Activated CD4-positive, alpha-beta T cell treated with anti-CD3 and anti-CD28 coated beads, Interleukin-2, amount 50 U/mL, for 24 hours (primary cell): ENCODE measurements around the gene CLN6.
A peak's percentile ranks its signal among the peaks of the same experiment; 100 is the strongest.
"Not testable (repeated sequence)": the region's sequence is repeated elsewhere in the genome, so short reads cannot be mapped to it uniquely, and the experiment has no call there.

ENCODE experiments used
- DNase-seq, 2 donors: peaks; one replicate each; pipeline ENCODE4 v3.0.0-alpha.2; 2020; ENCODE audit warnings: low read depth in 1 of 2, low spot score in 1 of 2

Gene CLN6

DNA sequence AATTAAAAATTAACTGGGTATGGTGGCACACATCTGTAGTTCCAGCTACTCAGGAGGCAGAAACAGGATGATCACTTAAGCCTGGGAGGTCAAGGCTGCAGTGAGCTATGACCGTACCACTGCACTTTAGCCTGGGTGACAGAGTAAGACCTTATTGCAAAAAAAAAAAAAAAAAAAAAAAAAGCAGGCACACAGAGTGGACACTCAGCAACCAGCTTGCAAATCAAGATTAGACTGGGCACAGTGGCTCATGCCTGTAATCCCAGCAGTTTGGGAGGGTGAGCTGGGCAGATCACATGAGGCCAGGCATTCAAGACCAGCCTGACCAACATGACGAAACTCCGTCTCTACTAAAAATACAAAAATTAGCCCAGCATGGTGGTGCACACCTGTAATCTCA lies 5.4 kb downstream of the CLN6 start:
- no peak for DNase-seq

- no peak for DNase-seq
Measured at GRCh38 chr15:68223171-68223570, 6.4 kb downstream of the CLN6 start.

GRCh38 chr15:68222432-68222743 lies 7.1 kb downstream of the CLN6 start:
- DNase-seq: not testable (repeated sequence)

DNA sequence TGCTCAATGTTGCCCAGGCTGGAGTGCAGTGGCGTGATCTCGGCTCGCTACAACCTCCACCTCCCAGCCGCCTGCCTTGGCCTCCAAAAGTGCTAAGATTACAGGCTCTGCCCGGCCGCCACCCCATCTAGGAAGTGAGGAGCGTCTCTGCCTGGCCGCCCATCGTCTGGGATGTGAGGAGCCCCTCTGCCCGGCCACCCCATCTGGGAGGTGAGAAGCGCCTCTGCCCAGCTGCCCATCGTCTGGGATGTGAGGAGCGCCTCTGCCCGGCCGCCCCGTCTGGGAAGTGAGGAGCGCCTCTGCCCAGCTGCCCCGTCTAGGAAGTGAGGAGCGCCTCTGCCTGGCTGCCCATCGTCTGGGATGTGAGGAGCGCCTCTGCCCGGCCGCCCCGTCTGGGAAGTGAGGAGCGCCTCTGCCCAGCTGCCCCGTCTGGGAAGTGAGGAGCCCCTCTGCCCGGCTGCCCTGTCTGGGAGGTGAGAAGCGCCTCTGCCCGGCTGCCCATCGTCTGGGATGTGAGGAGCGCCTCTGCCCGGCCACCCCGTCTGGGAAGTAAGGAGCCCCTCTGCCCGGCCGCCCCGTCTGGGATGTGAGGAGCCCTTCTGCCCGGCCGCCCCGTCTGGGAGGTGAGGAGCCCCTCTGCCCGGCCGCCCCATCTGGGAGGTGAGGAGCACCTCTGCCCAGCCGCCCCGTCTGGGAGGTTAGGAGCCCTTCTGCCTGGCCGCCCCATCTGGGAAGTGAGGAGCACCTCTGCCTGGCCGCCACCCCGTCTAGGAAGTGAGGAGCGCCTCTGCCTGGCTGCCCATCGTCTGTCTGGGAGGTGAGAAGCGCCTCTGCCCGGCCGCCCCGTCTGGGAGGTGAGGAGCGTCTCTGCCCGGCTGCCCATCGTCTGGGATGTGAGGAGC lies 7.7 kb downstream of the CLN6 start:
- not testable (repeated sequence) for DNase-seq

GRCh38 chr15:68220967-68221366 lies 8.6 kb downstream of the CLN6 start:
- DNase-seq: no peak

DNA sequence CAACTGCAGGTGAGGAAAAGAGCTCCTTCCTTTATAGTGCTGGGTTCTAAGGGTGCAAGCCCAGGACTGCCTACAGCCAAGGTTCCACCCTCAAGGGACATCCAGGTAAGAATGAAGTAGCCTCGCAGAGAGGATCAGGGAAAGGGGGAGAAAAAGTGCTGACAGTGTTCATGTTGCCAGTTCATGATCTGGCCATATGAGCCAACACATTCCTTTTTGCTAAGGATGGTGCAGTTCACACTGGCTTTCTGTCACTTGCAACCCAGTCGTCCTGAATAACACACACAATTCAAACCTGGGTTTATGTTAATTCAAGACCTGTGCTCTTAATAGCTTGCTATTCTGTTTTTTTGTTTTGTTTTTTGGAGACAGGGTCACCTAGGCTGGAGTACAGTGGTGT lies 9.0 kb downstream of the CLN6 start:
- no peak for DNase-seq

DNA sequence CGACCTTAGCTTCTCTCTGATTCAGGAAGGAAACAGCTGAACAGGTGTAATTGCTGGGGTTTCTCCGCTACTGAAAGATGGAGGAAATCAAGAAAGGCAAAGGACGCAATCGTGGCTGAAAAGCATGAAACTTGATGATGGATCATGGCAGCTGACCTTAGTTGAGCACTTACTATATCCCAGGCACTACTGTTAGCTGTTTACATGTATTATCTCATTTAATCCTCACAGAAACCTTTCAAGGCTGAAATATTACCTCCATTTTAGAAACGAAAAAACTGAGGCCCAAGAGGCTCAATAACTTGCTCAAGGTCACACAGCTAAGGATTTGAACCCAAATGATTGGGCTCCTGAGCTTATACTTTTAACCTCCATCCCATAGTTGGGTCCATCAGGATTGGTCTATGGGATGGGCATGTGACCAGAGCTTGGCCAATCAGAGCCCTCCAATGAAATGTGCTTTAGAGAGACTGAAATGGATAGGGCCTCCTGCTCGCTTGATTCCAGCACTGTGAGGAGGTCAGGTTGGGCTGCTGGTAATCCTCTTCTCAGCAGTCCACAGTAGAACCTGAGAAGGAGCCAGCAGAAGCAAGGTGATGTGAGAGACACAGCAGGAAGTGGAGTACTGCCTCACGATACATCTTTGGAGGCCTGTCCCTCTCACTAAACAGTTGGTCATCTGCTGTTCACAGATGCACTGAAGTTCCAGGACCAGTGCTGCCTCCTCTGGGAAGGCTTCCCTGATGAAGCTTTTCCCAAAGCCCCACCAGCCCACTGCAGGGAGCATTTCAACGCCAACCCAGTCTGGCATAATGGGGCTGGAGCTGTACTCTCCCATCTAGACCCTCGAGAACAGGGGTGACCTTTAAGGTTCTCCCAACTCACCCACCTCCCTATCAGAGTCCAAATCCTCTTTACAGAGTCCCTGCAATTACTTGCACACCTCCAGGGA lies 10.4 kb downstream of the CLN6 start:
- no peak for DNase-seq

- DNase-seq: no peak
Measured at GRCh38 chr15:68218331-68218730, 11.2 kb downstream of the CLN6 start.

DNA sequence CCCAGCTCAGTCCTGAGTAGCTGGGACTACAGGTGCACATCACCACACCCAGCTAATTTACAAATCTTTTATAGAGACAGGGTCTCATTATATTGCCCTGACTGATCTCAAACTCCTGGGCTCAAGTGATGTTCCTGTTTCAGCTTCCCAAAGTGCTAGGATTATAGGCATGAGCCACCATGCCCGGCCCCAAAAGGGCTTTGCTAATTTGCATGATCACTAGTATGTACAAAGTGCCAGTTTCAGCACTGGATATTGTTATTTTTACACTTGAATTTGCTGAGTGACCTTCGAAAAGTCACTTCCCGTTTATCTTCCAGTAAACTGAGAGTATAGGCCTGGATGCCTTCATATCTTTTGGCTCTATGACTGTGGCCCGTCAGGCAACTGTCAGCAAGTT lies 12.2 kb downstream of the CLN6 start:
- DNase-seq: no peak

DNA sequence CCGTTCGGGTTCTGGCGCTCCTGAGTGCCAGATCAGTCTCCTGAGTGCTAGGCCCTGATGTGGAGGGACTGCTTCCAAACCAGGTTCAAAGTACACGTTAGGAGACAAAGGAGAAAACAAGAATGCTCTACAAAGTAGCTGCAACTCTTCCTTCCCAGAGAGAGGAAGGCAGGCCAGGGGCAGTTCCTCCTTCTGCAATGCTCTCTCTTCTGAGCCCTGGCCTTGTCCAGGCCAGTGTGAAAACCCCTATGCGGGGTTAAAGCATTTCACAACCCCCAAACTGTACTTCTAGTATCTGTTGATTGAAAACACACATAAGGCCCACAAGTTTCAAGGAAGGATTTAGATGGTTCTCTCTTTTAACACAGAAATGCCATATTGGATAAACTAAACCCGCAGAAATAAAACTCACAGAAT lies 14.7 kb downstream of the CLN6 start:
- DNase-seq: no peak

- DNase-seq: no peak
Measured at GRCh38 chr15:68213991-68214837, 15.3 kb downstream of the CLN6 start.

GRCh38 chr15:68213491-68213845 lies 16.1 kb downstream of the CLN6 start:
- DNase-seq: not testable (repeated sequence)

DNA sequence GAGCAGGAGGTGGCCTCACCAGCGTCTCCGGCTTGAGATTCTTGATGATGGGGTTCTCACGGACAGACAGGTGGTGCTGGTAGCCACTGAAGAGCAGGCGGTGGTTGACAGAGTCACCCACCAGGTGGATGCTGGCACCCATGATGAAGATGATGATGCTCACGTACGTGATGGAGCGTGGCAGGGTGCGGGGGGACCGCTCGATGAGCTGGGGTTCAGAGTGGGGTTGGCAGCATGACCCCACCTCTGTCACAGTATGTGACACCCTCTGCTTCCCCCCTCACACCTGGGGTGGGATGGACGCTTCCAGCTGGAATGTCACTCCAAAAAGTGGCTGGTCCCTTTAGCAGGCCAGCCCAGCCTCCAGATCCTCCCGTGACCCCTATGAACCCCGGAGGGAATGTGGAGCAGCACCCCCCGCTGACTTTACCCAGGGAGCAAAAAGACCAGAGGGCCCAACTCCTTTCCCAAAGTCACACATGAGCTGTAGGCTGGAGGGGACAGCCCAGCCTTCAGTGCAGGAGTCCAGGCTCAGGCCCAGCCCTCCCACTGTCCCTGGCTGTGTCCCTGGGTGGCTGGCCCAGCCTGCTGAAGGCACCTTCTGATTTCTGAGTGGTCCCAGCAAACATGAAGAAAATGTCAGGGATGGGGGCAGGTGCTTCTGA lies 17.7 kb downstream of the CLN6 start:
- no peak for DNase-seq

- peak in 1 of 2 donors; percentile 26 for DNase-seq
Measured at GRCh38 chr15:68210821-68211655, 18.5 kb downstream of the CLN6 start.

DNA sequence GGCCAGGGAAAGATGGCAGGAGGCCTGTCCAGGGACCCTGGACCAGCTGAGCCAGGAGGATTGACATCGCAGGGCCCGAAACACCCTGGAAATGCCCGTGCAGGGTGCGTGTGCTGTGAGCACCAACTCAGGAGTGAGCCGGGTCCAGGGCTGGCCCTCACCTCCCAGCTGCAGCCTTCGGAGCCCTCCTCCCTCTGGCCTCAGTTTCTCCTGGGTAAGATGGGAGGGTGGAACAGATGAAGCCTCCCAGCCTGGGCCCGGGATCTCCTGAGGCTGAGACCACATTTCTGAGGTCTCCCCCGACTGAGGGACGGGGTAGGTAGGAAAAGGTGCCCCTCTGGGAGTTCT lies 19.1 kb downstream of the CLN6 start:
- no peak for DNase-seq

GRCh38 chr15:68209735-68210408 lies 19.7 kb downstream of the CLN6 start:
- DNase-seq: peak in 1 of 2 donors; percentile 18

DNA sequence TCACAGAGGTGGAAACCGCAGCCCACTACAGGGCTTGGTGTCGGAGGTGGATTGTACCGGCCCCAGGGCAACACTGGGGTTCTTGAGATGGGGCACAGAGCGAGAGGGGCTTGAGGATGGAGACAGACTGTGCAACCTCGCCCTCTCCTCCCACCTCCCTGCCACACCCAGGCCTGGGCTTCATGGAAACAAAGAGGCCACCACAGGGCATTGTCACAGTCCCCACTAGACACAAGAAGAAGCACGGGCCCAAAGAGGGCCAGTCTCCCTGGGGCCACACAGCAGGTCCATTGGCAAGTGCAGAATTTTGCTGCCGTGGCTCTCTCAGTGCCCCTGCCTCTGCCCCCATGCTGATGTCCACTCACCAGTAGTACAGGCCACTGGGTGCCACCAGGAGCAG lies 20.3 kb downstream of the CLN6 start:
- DNase-seq: no peak

DNA sequence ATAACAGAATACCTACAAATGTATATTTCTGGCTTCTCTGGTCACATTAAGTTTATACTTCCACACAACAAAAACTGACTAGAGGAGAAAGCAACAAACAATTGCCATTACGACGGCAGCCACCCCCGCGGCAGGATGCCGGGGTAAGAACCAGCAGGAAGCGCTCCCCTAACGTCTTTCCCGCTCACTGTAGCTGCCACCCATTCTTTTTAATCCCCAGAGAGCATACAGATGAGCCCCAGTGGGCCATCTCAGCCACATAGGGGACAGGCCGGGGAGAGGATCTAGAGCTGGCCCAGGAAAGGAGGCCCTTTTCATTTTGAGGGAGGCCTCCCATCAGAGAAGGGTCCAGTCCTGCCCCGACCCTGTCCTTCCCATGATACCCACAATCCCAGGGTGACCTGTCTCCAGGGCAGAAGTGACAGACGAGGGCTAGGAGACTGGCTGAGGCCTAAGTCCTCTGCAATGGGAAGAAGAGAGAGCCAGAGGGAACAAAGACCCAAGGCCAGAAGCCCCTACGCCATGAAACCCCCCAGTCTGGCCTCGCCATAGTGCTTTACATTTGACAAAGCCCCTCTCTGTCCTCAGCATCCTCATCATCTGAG lies 20.8 kb downstream of the CLN6 start:
- DNase-seq: no peak

DNA sequence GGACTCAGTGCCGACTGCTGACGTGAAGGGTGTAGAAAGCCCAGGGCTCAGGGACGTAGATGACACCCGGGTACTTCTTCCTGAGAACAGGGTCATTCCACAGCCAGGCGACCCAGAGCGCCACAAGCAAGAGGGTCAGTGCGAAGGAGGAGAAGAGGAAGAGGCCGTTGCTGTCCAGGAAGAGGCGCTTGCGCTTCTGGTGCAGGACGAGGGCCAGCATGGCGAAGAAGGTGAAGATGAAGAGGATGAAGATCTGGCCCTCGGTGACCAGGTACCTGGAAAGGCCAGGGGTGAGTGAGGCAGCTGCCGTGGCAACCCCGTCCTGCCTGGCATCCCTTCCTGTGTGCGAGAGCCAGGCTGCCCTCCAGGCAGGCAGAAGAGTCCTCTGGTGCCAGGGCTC lies 21.4 kb downstream of the CLN6 start:
- DNase-seq: no peak
